IPS-NIHi7 (cell line): ENCODE results near the gene DBR1.

ENCODE experiments used
- DNase-seq: peaks from one replicate; pipeline ENCODE4 v3.0.0; 2012; ENCODE audit warnings: mixed read lengths; ENCODE audit errors: extremely low spot score

Gene DBR1

DNA sequence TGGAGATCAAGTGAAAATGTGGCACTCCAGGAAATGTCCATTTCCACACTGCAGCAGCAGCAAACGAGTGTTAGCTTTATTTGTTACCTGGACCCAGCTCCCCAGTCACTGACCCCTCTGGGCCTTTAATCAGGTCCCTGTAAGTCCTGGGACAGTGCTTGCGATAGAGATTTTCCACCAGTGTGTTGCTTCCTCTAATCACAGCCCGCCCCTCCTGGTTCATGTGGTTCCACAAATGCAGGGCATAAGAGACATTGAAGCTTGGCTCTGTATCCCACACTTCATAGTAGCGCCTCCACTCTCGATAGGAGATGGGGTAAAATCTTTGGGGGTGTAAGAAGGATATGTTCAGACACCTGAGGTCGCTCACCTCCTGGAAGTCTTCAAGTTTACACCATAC lies 50.5 kb downstream of the DBR1 start:
- no peak for DNase-seq

DNA sequence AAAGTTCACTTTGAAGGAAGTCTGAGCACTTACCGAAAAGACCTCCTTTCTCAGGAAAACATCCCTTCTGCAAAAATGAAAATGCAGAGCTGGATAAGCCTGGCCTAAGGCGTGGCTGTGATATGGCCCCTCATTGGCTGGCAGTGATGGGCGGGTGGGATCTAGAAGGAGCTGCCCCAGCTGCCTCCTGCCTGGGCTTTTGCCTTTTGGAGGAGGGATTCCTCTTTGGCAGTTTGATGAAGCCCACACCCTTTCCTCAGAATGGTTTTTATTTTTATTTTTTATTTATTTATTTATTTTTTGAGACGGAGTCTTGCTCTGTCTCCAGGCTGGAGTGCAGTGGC lies 55.3 kb downstream of the DBR1 start:
- DNase-seq: no peak

DNA sequence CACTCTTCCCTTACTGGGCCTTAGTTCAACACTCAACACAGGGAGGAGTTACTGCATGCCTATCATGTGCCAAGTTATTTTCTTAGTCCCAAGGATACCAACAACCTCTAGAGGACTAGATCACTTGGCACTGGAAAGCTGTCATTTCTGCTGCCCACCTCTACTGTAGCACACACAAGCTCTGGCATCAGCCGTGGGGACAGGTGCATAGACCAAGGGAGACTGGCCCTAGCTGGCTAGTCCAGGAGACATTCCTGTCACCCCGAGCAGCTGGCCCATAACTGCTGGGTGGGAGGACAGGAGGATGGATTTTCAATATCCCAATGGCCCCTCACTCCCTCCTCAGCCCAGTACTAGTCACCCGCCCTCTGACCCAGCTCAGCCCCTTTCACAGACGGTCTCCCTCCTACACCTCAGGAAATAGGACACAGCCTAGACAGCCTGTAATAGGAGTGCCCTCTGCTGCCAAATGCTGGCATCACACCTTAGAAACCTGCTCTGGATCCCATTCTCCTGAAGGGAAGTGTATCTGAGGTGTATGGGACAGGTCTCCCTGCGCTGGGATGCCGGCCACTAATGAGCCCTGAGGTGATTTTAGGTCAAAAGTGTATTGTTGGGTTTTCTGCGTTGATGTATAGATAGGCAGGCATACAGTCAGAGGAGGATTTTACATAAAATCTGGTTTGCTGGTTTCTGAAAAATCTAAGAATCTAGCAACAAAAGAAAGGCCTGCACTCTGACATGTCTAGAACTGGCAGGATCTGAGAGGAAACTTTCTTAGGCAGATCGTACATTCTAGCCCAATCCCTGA lies 55.9 kb downstream of the DBR1 start:
- DNase-seq: peak; percentile 81

DNA sequence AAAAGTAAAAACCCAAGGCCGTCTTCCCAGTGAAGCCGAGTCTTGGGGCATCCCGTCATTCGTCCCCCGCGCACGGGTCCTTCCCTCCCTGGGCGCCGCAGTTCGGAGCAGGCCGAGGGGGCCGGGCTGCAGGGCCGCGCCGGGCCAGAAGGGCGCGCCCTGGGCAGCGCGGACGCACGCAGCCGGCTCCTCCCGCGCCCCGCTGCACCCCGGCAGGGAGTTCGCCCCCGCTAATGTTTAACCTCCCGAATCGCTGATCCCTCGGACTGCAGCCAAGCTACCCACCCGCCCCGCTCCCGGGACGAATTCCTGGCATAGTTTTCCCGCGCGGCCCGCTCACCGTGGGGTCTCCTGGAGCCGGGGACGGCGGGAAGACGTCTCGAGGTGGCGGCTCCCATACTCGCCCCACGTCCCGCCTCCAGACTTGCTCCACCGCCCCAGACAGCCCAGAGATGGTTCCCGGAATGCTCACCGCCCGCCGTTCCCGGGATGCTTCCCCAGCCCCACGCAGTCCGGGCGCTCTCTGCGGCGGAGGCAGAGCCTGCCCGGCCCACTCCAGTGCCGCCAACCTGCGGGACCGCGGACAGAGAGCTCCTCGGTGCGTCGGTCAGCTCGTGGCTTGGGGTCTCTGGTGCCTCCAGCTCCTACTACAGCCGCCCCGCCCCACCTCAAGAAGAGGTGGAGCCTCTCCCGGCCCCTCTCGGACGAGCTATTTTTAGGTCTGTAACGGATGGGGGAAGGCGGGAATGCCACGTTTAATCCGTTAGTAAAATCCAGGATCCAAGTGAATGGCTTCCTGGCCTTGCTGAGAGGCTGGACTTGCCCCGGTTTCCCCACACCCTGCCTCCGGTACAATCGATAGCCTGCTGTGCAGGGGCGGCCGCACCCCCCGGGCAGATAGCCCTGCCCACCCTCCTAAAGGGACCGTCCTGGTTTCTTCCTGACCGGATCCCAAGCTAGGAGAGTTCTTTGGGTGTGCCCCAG lies 59.4 kb downstream of the DBR1 start, which contains the start of gene DZIP1L:
TSS of gene DZIP1L (minus strand) at position 621 of the 984 bp plus-strand sequence. CDS start 11,637 bp downstream, outside the sequence.
- DNase-seq: peak; percentile 78

DNA sequence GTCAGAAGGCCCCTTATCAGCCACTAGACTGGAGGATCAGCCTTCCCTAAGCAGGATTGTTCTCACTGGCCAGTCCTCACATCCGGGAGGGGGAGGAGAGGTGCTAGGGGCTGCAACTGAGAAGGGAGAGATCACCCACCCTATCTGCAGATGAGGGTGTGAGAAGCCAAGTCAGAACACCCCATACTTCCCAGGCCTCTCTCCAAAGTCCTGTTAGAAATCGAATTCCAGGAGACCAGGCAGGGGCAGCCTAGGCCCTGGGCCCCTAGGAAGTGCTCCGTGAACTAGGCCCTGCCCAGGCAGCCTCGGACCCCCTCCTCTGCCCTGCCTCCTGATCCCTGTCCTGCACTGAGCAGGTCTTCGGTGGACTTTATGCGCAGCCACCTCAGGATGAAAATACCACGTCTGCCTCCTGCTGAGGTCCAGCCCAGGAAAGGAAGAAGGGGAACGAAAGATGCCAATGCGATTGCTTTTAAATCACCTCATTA lies 60.2 kb downstream of the DBR1 start:
- peak; percentile 38 for DNase-seq

DNA sequence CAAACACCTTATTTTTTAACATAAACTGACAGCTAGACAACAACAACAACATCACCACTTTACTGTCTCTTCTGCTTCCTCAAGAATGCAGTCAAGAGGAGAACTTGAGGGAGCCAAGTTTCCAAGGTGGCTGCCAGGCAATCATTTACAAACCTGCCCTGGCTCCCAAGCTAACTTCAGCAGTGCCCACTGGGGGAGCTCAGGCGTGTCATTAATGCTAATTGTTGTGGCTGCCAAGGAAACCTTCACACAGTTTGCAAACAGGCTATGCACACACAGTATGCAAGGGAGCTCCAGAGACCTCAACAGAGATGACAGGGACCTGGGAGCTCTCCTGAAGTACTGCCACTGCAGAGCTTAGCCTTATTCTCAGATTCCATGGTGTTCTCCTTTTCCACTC lies 61.4 kb downstream of the DBR1 start:
- DNase-seq: no peak

DNA sequence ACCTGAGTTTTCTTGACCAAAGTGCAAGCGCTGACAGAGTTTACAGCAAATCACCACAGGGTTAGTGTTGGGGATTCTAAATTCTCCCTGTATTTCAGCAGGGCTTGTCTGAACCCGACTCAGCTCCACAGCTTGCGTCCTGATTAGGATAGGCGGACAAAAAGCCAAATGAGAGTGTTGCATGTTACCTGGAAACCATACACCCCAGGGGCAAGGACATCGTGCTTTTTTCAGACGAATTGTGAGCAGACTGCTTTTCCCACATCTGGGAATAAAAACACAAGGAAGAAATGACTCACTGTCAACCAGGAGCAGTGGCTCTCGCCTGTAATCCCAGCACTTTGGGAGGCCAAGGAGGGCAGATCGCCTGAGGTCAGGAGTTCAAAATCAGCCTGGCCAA lies 62.4 kb downstream of the DBR1 start:
- DNase-seq: no peak
